ENCODE measurements around the gene TUBA1A.
"Not testable (repeated sequence)": the region's sequence is repeated elsewhere in the genome, so short reads cannot be mapped to it uniquely, and the experiment has no call there.

The TUBA1A gene

GRCh38 chr12:49206389-49206788, 17.5 kb upstream of the TUBA1A start:
- no peak for DNase-seq (ENCODE audit: low read depth)

GRCh38 chr12:49201595-49202295, 12.9 kb upstream of the TUBA1A start:
- no peak for DNase-seq (ENCODE audit: low read depth)
- no peak overlapping the region for H3K4me3 ChIP-seq (ENCODE audit: low read depth, low read length)

More at GRCh38 chr12:49206389-49206788, 17.5 kb upstream of the TUBA1A start:
- H3K4me3 ChIP-seq (ENCODE audit: low read depth, low read length), result no peak overlapping the region

GRCh38 chr12:49200919-49201594, 12.2 kb upstream of the TUBA1A start:
- peak overlapping the region; percentile 20 for H3K4me3 ChIP-seq (ENCODE audit: low read depth, low read length)
- no peak for DNase-seq (ENCODE audit: low read depth)

GRCh38 chr12:49198431-49199155, 9.7 kb upstream of the TUBA1A start:
- H3K4me3 ChIP-seq (ENCODE audit: low read depth, low read length), result no peak overlapping the region
- no peak for DNase-seq (ENCODE audit: low read depth)

GRCh38 chr12:49197256-49197655, 8.4 kb upstream of the TUBA1A start:
- H3K4me3 ChIP-seq (ENCODE audit: low read depth, low read length), result no peak overlapping the region
- no peak for DNase-seq (ENCODE audit: low read depth)

- H3K4me3 ChIP-seq (ENCODE audit: low read depth, low read length), result no peak overlapping the region
- DNase-seq (ENCODE audit: low read depth), result no peak
These were observed 6.9 kb upstream of the TUBA1A start for GRCh38 chr12:49195736-49196135.

- DNase-seq (ENCODE audit: low read depth), result not testable (repeated sequence)
These were observed 4.9 kb upstream of the TUBA1A start for GRCh38 chr12:49193746-49194145.

GRCh38 chr12:49191498-49191897, 2.6 kb upstream of the TUBA1A start:
- not testable (repeated sequence) for DNase-seq (ENCODE audit: low read depth); H3K4me3 ChIP-seq (ENCODE audit: low read depth, low read length)

More at GRCh38 chr12:49193746-49194145, 4.9 kb upstream of the TUBA1A start:
- not testable (repeated sequence) for H3K4me3 ChIP-seq (ENCODE audit: low read depth, low read length)

GRCh38 chr12:49190974-49191373, 2.1 kb upstream of the TUBA1A start:
- no peak for DNase-seq (ENCODE audit: low read depth)
- H3K4me3 ChIP-seq (ENCODE audit: low read depth, low read length), result no peak overlapping the region

GRCh38 chr12:49189731-49190716, 1.1 kb upstream of the TUBA1A start:
- no peak for DNase-seq (ENCODE audit: low read depth)
- H3K4me3 ChIP-seq (ENCODE audit: low read depth, low read length), result peak overlapping the region; percentile 99

GRCh38 chr12:49188201-49188915, 522 bp downstream of the TUBA1A start:
- no peak for DNase-seq (ENCODE audit: low read depth)
- H3K4me3 ChIP-seq (ENCODE audit: low read depth, low read length), result peak overlapping the region; percentile 99

GRCh38 chr12:49187184-49187583, 1.7 kb downstream of the TUBA1A start:
- H3K4me3 ChIP-seq (ENCODE audit: low read depth, low read length), result peak overlapping the region; percentile 99
- no peak for DNase-seq (ENCODE audit: low read depth)

GRCh38 chr12:49186307-49186706, 2.6 kb downstream of the TUBA1A start:
- not testable (repeated sequence) for DNase-seq (ENCODE audit: low read depth)
- peak overlapping the region; percentile 99 for H3K4me3 ChIP-seq (ENCODE audit: low read depth, low read length)

- DNase-seq (ENCODE audit: low read depth); H3K4me3 ChIP-seq (ENCODE audit: low read depth, low read length): not testable (repeated sequence)
These were observed 4.2 kb downstream of the TUBA1A start for GRCh38 chr12:49184697-49185096.

- DNase-seq (ENCODE audit: low read depth); H3K4me3 ChIP-seq (ENCODE audit: low read depth, low read length): not testable (repeated sequence)
These were observed 5.5 kb downstream of the TUBA1A start for GRCh38 chr12:49183214-49183950.

GRCh38 chr12:49174218-49174617, 14.7 kb downstream of the TUBA1A start:
- H3K4me3 ChIP-seq (ENCODE audit: low read depth, low read length), result no peak overlapping the region
- DNase-seq (ENCODE audit: low read depth), result no peak

- DNase-seq (ENCODE audit: low read depth), result no peak
These were observed 18.0 kb downstream of the TUBA1A start for GRCh38 chr12:49170924-49171323.

GRCh38 chr12:49165114-49165513, 23.8 kb downstream of the TUBA1A start:
- no peak for DNase-seq (ENCODE audit: low read depth)
- H3K4me3 ChIP-seq (ENCODE audit: low read depth, low read length), result no peak overlapping the region

More at GRCh38 chr12:49170924-49171323, 18.0 kb downstream of the TUBA1A start:
- no peak overlapping the region for H3K4me3 ChIP-seq (ENCODE audit: low read depth, low read length)
